ENCODE data around the gene CBX2. TPM values are rescaled to one million over a fixed set of nuclear protein-coding genes. Genes with fewer than 3 reads are reported as not detected.

Gene CBX2
- total RNA-seq, 1 experiment from 2014 or later, result 79.4 TPM

- Histone ChIP-seq H3K79me2 (ENCODE audit: insufficient read depth, low read length) (no peaks in the 10 kb centered on the region), H3K56ac (ENCODE audit: insufficient read length, low read depth, low read length) (no peak overlapping the region), H3K18ac (ENCODE audit: insufficient read length, low read depth, low read length) (no peak overlapping the region), H3K27me3 (ENCODE audit: insufficient read depth, low read length) (peaks cover 86% of the 10 kb centered on the region), H4K91ac (ENCODE audit: insufficient read length, low read depth, low read length) (no peak overlapping the region), H3K4me1 (ENCODE audit: insufficient read depth, low read length) (no peaks in the 10 kb centered on the region; the same call in 1 of the 2 replicates), H2BK12ac (ENCODE audit: insufficient read length, low read depth, low read length) (no peak overlapping the region), H3K4me2 (ENCODE audit: insufficient read depth, insufficient read length, low read length) (no peak overlapping the region), H3K27ac (ENCODE audit: insufficient read length, low read depth, low read length) (no peak overlapping the region), H4K8ac (replicated peaks; ENCODE audit: insufficient read length, low read depth, low read length) (no peak overlapping the region), H2BK120ac (ENCODE audit: low read depth, low read length, poor library complexity, severe bottlenecking) (no peak overlapping the region), H2AFZ (ENCODE audit: low read length) (no peak overlapping the region), H2AK5ac (ENCODE audit: insufficient read length, low read length) (no peak overlapping the region), H2BK15ac (ENCODE audit: low read depth, low read length) (no peak overlapping the region), H3K14ac (ENCODE audit: insufficient read depth, low read length) (no peak overlapping the region), H2BK20ac (ENCODE audit: low read depth, low read length, poor library complexity, severe bottlenecking) (no peak overlapping the region), H4K5ac (ENCODE audit: insufficient read length, low read depth, low read length) (no peak overlapping the region), H3T11ph (ENCODE audit: low read length) (no peak overlapping the region), H3K4ac (ENCODE audit: low read depth, low read length) (no peak overlapping the region), H4K20me1 (ENCODE audit: control insufficient read depth, insufficient read depth, insufficient read length) (no peaks in the 10 kb centered on the region), H3K79me1 (ENCODE audit: insufficient read depth, low read depth, low read length, poor library complexity, severe bottlenecking) (no peaks in the 10 kb centered on the region), H3K23me2 (ENCODE audit: insufficient read length, low read depth, low read length, poor library complexity, severe bottlenecking) (peaks cover 5% of the 10 kb centered on the region), H3K9ac (ENCODE audit: extremely low read depth, insufficient read length, low read length) (no peak overlapping the region), H2BK5ac (ENCODE audit: insufficient read length, low read length) (no peak overlapping the region), H3K23ac (ENCODE audit: insufficient read length, low read depth, low read length) (no peak overlapping the region), H3K9me3 (ENCODE audit: control insufficient read depth, low read depth, low read length) (no peaks in the 10 kb centered on the region)
- H3K27ac Mint-ChIP-seq, result no peak overlapping the region
- peaks cover 42 to 57% of the 10 kb centered on the region in 2 experiments for H3K4me1 Mint-ChIP-seq
- no peak for DNase-seq
- TF ChIP-seq CTCF (conservative IDR thresholded peaks at IDR 0.05), result no peak
- no peak overlapping the region; a peak in 2 of 5 replicates for H3K4me3 Mint-ChIP-seq
- no CpG with 5 or more reads among the region's 11 CpGs for WGBS (ENCODE audit: extremely low coverage, insufficient read length, low lambda C conversion rate)
- H3K27me3 Mint-ChIP-seq (ENCODE audit: low read depth), result peaks cover 96% of the 10 kb centered on the region
- H3K9me3 Mint-ChIP-seq, result peaks cover 6 to 16% of the 10 kb centered on the region in 2 experiments
- H3K36me3 Mint-ChIP-seq (ENCODE audit: insufficient read depth in 1 of 3, low read depth in 3 of 3), result peaks cover 0 to 1% (median 0%) of the 10 kb centered on the region in 3 experiments; a peak in 1 of 7 replicates
These were observed 24.2 kb downstream of the CBX2 start for GRCh38 chr17:79802039-79802735.
